ENCODE data around the gene PRR33.

Gene PRR33

DNA sequence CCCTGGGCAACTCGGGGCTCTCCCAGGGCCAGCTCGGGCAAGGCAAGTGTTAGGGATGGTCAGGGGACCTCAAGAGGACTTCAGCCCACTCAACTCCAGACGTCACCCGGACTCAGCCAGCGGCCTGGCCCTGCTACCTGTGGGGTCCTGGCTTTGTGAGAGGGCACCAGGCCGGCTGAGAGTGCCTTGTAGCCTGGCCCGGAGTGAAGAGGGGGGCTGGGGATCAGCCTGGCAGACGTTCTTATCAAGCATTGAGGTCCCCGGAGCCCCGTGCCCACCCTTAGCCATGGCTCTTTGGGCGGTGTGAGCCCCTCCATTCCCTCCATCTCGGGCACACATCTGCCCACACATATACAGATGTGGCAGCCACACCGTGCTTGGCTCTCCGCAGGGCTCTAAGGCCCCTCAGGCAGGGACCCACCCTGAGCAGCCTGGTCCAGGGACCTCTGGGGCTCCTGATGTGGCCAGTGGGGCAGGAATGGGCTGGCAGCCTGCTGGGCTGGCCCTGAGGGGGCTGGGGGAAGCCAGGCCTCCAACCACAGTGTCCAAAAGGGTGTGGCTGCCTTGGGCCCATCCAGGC lies 23.5 kb downstream of the PRR33 start:
- Histone ChIP-seq H3K9ac (ENCODE audit: low read depth in 1 of 2, low read length in 2 of 2) (peak overlapping the region in 1 of 2 donors; percentile 30), H3K4me3 (ENCODE audit: low read length in 2 of 2) (peak overlapping the region in 1 of 2 donors; percentile 57), H3K9me3 (ENCODE audit: control insufficient read depth in 2 of 2, low read length in 2 of 2) (no peaks in the 10 kb centered on the region), H3K27ac (ENCODE audit: low read depth in 2 of 2, low read length in 2 of 2) (peak overlapping the region; percentile 57 to 76), H3K36me3 (ENCODE audit: control insufficient read depth in 2 of 2, insufficient read depth in 2 of 2, low read length in 2 of 2) (no peaks in the 10 kb centered on the region), H3K27me3 (ENCODE audit: control insufficient read depth in 2 of 2, insufficient read depth in 2 of 2, low read length in 2 of 2) (peaks cover 0 to 5% of the 10 kb centered on the region in 2 donors), H3K4me1 (ENCODE audit: control insufficient read depth in 2 of 2, insufficient read depth in 2 of 2, low read length in 2 of 2) (peaks cover 18 to 20% of the 10 kb centered on the region in 2 donors)

DNA sequence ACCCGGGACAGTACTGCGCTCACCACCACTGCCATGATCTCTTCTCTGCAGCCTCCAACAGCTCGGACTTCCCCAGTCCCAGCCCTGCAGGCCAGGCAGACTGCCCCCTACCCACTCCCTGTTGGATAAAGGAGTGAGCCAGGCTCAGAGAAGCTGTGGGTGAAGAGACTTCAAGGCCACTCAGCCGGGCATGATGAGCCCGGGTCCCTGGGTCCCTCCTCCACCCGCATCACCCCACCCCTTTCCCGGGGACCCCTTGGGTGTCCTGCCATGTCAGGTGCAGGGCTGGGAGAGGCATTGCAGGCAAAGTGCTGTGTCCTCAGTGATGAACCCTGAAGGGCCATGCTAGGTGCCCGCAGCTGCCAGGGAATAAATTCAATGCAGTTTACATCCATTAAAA lies 24.3 kb downstream of the PRR33 start:
- no peak overlapping the region for H3K27ac ChIP-seq (ENCODE audit: low read depth in 2 of 2, low read length in 2 of 2)
- peaks cover 0 to 5% of the 10 kb centered on the region in 2 donors for H3K27me3 ChIP-seq (ENCODE audit: control insufficient read depth in 2 of 2, insufficient read depth in 2 of 2, low read length in 2 of 2)
- peaks cover 20 to 21% of the 10 kb centered on the region in 2 donors for H3K4me1 ChIP-seq (ENCODE audit: control insufficient read depth in 2 of 2, insufficient read depth in 2 of 2, low read length in 2 of 2)
- H3K4me3 ChIP-seq (ENCODE audit: low read length in 2 of 2): no peak overlapping the region
- H3K36me3 ChIP-seq (ENCODE audit: control insufficient read depth in 2 of 2, insufficient read depth in 2 of 2, low read length in 2 of 2): no peaks in the 10 kb centered on the region
- no peak overlapping the region for H3K9ac ChIP-seq (ENCODE audit: low read depth in 1 of 2, low read length in 2 of 2)
- H3K9me3 ChIP-seq (ENCODE audit: control insufficient read depth in 2 of 2, low read length in 2 of 2): no peaks in the 10 kb centered on the region

GRCh38 chr11:1866776-1867175 lies 24.9 kb downstream of the PRR33 start:
- peaks cover 20 to 21% of the 10 kb centered on the region in 2 donors for H3K4me1 ChIP-seq (ENCODE audit: control insufficient read depth in 2 of 2, insufficient read depth in 2 of 2, low read length in 2 of 2)
- no peaks in the 10 kb centered on the region for H3K9me3 ChIP-seq (ENCODE audit: control insufficient read depth in 2 of 2, low read length in 2 of 2)
- H3K4me3 ChIP-seq (ENCODE audit: low read length in 2 of 2): no peak overlapping the region
- peaks cover 0 to 5% of the 10 kb centered on the region in 2 donors for H3K27me3 ChIP-seq (ENCODE audit: control insufficient read depth in 2 of 2, insufficient read depth in 2 of 2, low read length in 2 of 2)
- H3K27ac ChIP-seq (ENCODE audit: low read depth in 2 of 2, low read length in 2 of 2): no peak overlapping the region
- no peak overlapping the region for H3K9ac ChIP-seq (ENCODE audit: low read depth in 1 of 2, low read length in 2 of 2)
- H3K36me3 ChIP-seq (ENCODE audit: control insufficient read depth in 2 of 2, insufficient read depth in 2 of 2, low read length in 2 of 2): no peaks in the 10 kb centered on the region

DNA sequence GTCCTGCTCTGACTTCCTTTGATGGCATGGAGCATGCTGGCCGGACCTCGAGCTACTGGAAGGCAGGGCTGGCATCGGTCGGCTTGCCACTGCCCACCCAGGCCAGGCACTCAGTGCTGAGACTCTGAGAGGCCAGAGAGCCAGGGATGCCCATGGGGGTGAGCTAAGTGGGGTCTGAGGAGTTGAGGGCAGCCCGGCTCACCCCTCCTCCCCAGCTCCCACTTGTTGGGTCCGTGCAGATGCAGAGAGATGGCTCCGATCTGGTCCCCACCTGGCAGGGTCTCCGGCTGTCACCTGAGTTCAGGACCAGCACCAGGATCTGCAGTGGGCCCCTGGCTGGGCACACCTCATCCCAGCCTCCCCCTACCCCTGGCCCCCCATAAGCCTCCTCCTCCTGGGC lies 25.5 kb downstream of the PRR33 start:
- peaks cover 0 to 5% of the 10 kb centered on the region in 2 donors for H3K27me3 ChIP-seq (ENCODE audit: control insufficient read depth in 2 of 2, insufficient read depth in 2 of 2, low read length in 2 of 2)
- no peaks in the 10 kb centered on the region for H3K9me3 ChIP-seq (ENCODE audit: control insufficient read depth in 2 of 2, low read length in 2 of 2)
- H3K36me3 ChIP-seq (ENCODE audit: control insufficient read depth in 2 of 2, insufficient read depth in 2 of 2, low read length in 2 of 2): no peaks in the 10 kb centered on the region
- no peak overlapping the region for H3K4me3 ChIP-seq (ENCODE audit: low read length in 2 of 2)
- H3K27ac ChIP-seq (ENCODE audit: low read depth in 2 of 2, low read length in 2 of 2): no peak overlapping the region
- no peak overlapping the region for H3K9ac ChIP-seq (ENCODE audit: low read depth in 1 of 2, low read length in 2 of 2)
- peaks cover 19 to 20% of the 10 kb centered on the region in 2 donors for H3K4me1 ChIP-seq (ENCODE audit: control insufficient read depth in 2 of 2, insufficient read depth in 2 of 2, low read length in 2 of 2)

GRCh38 chr11:1864831-1865665 lies 26.6 kb downstream of the PRR33 start:
- peak overlapping the region; percentile 76 for H3K27ac ChIP-seq (ENCODE audit: low read depth in 2 of 2, low read length in 2 of 2)

DNA sequence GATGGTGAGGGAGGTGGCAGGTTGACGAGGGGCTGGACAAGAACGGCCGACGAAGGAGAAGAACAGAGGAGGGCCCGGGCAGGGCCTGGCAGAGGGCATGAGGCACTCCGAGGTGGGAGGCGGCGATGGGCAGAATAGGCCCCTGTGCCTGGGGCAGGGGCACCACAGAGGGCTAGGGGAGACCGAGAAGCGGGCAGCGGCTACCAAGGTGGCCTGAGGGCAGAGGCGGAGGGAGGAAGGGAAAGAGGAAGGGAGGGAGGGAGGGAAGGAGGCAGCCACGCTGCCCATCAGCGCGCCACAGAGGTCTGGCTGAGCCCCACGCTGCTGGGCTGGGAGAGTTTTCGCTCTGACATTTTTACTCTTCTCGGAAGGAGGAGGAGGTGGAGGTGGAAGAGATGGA lies 27.5 kb downstream of the PRR33 start:
- peak overlapping the region; percentile 38 to 43 for H3K4me3 ChIP-seq (ENCODE audit: low read length in 2 of 2)
- no peaks in the 10 kb centered on the region for H3K27me3 ChIP-seq (ENCODE audit: control insufficient read depth in 2 of 2, insufficient read depth in 2 of 2, low read length in 2 of 2)
- H3K36me3 ChIP-seq (ENCODE audit: control insufficient read depth in 2 of 2, insufficient read depth in 2 of 2, low read length in 2 of 2): no peaks in the 10 kb centered on the region
- H3K9ac ChIP-seq (ENCODE audit: low read depth in 1 of 2, low read length in 2 of 2): peak overlapping the region; percentile 32 to 48
- H3K9me3 ChIP-seq (ENCODE audit: control insufficient read depth in 2 of 2, low read length in 2 of 2): no peaks in the 10 kb centered on the region
- H3K27ac ChIP-seq (ENCODE audit: low read depth in 2 of 2, low read length in 2 of 2): peak overlapping the region; percentile 76
- H3K4me1 ChIP-seq (ENCODE audit: control insufficient read depth in 2 of 2, insufficient read depth in 2 of 2, low read length in 2 of 2): peaks cover 13 to 20% of the 10 kb centered on the region in 2 donors

More at GRCh38 chr11:1864831-1865665, 26.6 kb downstream of the PRR33 start:
- Histone ChIP-seq H3K9me3 (ENCODE audit: control insufficient read depth in 2 of 2, low read length in 2 of 2) (no peaks in the 10 kb centered on the region), H3K36me3 (ENCODE audit: control insufficient read depth in 2 of 2, insufficient read depth in 2 of 2, low read length in 2 of 2) (no peaks in the 10 kb centered on the region), H3K9ac (ENCODE audit: low read depth in 1 of 2, low read length in 2 of 2) (peak overlapping the region; percentile 24 to 34), H3K27me3 (ENCODE audit: control insufficient read depth in 2 of 2, insufficient read depth in 2 of 2, low read length in 2 of 2) (peaks cover 0 to 3% of the 10 kb centered on the region in 2 donors), H3K4me1 (ENCODE audit: control insufficient read depth in 2 of 2, insufficient read depth in 2 of 2, low read length in 2 of 2) (peaks cover 13 to 20% of the 10 kb centered on the region in 2 donors), H3K4me3 (ENCODE audit: low read length in 2 of 2) (peak overlapping the region; percentile 40 to 41)

DNA sequence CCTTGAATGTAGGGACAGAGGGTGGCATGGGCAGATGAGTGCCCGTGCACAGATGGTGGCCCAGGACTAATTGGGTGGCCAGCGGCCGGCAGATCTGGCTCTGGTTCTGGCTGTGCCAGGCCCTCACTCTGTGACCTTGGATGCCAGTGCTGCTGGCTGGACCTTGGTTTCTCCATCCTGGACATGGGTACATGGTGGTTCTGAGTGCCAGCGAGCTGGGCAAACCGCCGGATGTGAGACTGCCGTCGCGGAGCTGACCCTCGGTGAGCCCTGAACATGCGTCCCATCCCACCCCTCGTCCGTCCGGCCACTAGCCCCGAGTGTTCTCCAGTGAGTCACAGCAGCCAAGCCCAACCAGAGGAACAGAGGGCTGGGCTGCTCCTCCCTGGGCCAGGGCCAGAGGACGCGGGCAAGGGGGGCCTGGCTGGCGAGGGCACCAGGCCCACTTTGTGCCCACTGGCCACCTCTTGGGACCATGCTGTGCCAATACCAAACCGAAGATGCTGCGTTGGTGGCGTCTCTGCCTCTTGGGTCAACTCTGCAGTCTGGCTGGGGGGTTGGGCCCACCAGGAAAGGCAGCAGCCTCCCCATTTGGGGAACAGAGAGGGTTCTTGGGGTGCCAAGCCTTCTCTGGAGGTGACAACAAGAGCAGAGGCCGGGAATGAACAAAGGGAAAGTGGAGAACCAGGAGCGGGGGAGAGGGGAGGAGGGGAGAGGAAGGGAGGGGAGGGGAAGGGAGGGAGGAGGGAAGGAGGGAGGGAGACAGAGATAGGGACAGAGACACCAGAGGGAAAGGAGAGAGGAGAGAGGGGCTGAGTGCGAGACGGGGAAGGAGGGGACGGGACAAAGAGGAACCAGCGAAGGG lies 28.1 kb downstream of the PRR33 start:
- no peaks in the 10 kb centered on the region for H3K36me3 ChIP-seq (ENCODE audit: control insufficient read depth in 2 of 2, insufficient read depth in 2 of 2, low read length in 2 of 2)
- no peaks in the 10 kb centered on the region for H3K27me3 ChIP-seq (ENCODE audit: control insufficient read depth in 2 of 2, insufficient read depth in 2 of 2, low read length in 2 of 2)
- H3K9me3 ChIP-seq (ENCODE audit: control insufficient read depth in 2 of 2, low read length in 2 of 2): no peaks in the 10 kb centered on the region
- H3K4me3 ChIP-seq (ENCODE audit: low read length in 2 of 2): peak overlapping the region; percentile 41 to 43
- peak overlapping the region; percentile 32 to 48 for H3K9ac ChIP-seq (ENCODE audit: low read depth in 1 of 2, low read length in 2 of 2)
- H3K27ac ChIP-seq (ENCODE audit: low read depth in 2 of 2, low read length in 2 of 2): peak overlapping the region; percentile 76
- peaks cover 11 to 20% of the 10 kb centered on the region in 2 donors for H3K4me1 ChIP-seq (ENCODE audit: control insufficient read depth in 2 of 2, insufficient read depth in 2 of 2, low read length in 2 of 2)

DNA sequence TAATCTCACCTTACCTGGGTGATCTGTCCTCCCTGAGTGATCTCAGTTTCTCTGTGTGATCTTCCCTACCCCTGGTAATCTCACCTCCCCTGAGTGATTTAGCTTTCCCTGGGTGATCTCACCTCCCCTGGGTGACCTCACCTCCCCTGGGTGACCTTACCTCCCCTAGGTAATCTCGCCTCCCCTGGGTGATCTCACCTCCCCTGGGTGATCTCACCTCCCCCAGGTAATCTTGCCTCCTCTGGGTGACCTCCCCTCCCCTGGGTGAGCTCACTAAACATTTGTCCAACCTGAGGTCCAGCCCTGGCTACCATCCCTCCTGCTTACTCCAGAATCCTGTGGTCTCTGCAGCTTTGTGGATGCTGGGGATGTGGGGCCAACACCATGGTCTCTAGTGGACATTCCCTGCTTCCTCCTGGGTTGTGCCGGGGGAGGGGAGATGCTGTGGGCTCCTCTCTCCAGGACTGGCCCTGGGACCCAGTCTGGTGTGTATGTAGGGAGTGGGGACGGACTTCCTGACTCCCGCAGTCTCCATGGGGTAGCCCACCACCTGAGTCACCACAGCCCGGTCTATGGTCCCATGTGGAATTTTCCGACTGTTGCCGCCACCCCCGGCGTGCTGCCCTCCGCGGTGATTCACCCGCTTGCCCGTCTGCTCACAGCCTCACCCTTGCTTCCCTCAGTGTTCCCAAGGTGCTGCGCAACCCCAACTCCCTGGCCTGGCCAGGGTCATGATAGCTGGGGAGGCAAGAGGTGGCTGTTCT lies 28.9 kb downstream of the PRR33 start:
- Histone ChIP-seq H3K4me3 (ENCODE audit: low read length in 2 of 2) (no peak overlapping the region), H3K36me3 (ENCODE audit: control insufficient read depth in 2 of 2, insufficient read depth in 2 of 2, low read length in 2 of 2) (no peaks in the 10 kb centered on the region), H3K27me3 (ENCODE audit: control insufficient read depth in 2 of 2, insufficient read depth in 2 of 2, low read length in 2 of 2) (no peaks in the 10 kb centered on the region), H3K27ac (ENCODE audit: low read depth in 2 of 2, low read length in 2 of 2) (peak overlapping the region; percentile 76), H3K4me1 (ENCODE audit: control insufficient read depth in 2 of 2, insufficient read depth in 2 of 2, low read length in 2 of 2) (peaks cover 8 to 20% of the 10 kb centered on the region in 2 donors), H3K9me3 (ENCODE audit: control insufficient read depth in 2 of 2, low read length in 2 of 2) (no peaks in the 10 kb centered on the region), H3K9ac (ENCODE audit: low read depth in 1 of 2, low read length in 2 of 2) (no peak overlapping the region)

All from mucosa of rectum (tissue), 2 donors.